Skeletal muscle tissue (tissue), 4 donors: ENCODE results near the gene ZNF174. TPM values are rescaled to one million over a fixed set of nuclear protein-coding genes. Genes with fewer than 3 reads are reported as not detected.

Experiments
- H3K27ac ChIP-seq: one replicate; pipeline ENCODE4 v1.7.0; 2013; ENCODE audit warnings: mild to moderate bottlenecking, low read depth, low read length, inconsistent platforms
- H3K27me3 ChIP-seq, 3 donors: one replicate each; pipeline ENCODE4 v1.7.0; 2013; ENCODE audit warnings: low read length in 3 of 3; ENCODE audit not compliant: control insufficient read depth in 3 of 3, insufficient read depth in 3 of 3
- H3K36me3 ChIP-seq, 3 donors: one replicate each; pipeline ENCODE4 v1.7.0; 2013; ENCODE audit warnings: low read length in 3 of 3; ENCODE audit not compliant: control insufficient read depth in 3 of 3, insufficient read depth in 3 of 3
- H3K4me1 ChIP-seq, 3 donors: one replicate each; pipeline ENCODE4 v1.7.0; 2013; ENCODE audit warnings: low read length in 3 of 3, mild to moderate bottlenecking in 3 of 3; ENCODE audit not compliant: control insufficient read depth in 3 of 3, insufficient read depth in 3 of 3
- H3K4me3 ChIP-seq, 3 donors: one replicate each; pipeline ENCODE4 v1.7.0; 2013; ENCODE audit warnings: low read length in 3 of 3
- H3K9ac ChIP-seq, 3 donors: one replicate each; pipeline ENCODE4 v1.7.0; 2013; ENCODE audit warnings: low read length in 3 of 3, mild to moderate bottlenecking in 3 of 3, moderate library complexity in 2 of 3, low read depth in 1 of 3
- H3K9me3 ChIP-seq, 3 donors: one replicate each; pipeline ENCODE4 v1.7.0; 2013; ENCODE audit warnings: low read length in 3 of 3; ENCODE audit not compliant: control insufficient read depth in 3 of 3
- total RNA-seq: library from RNA; depleted of rRNA; stranded (reverse); fragments of >200 nt; gene quantifications from one replicate; pipeline ENCODE4 v1.2.3, GENCODE V29; 2014
- donor health status: Osteomylitis.

The ZNF174 gene
- total RNA-seq, 1 donor from 2014 or later, result 8.9 TPM

DNA sequence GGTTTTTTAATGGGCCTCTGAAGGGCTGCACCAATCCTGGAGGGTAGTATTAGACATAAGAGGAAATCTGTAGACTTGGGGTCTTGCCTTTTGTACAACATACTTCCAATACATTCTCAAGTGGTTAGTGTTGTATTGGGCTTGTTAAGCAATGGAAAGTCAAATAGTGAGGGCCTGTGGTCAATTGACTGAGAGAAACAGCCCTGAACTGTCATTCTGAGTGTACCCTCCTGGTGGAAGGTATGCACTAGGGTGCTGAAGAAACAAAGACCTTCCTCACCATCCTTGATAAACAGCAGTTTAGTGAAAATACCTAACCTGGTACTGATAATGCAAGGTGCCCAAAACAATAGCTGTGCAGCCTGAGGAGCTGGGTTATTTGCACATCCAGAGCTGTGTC is 23.1 kb upstream of the ZNF174 start:
- Histone ChIP-seq H3K27me3 (no peaks in the 10 kb centered on the region), H3K9ac (no peak overlapping the region), H3K4me3 (peak overlapping the region in 1 of 3 donors; percentile 1), H3K9me3 (peaks cover 37 to 54% (median 49%) of the 10 kb centered on the region in 3 donors), H3K36me3 (peaks cover 14 to 22% (median 21%) of the 10 kb centered on the region in 3 donors), H3K27ac (no peak overlapping the region), H3K4me1 (no peaks in the 10 kb centered on the region)

DNA sequence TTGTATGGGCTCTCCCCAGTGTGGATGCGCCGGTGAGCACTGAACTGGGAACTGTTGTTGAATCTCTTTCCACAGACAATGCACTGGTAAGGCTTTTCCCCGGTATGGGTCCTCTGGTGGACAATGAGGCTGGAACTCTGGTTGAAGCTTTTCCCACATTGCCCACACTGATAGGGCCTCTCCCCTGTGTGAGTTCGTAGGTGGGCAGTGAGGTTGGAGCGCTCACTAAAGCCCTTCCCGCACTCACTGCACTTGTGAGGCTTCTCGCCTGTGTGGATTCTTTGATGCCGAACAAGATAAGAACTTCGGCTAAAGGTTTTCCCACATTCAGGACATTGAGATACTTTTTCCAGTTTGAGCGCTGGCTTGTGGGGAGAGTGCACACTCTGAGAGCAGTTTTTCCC is 18.0 kb upstream of the ZNF174 start:
- Histone ChIP-seq H3K4me1 (no peaks in the 10 kb centered on the region), H3K36me3 (peaks cover 46 to 54% (median 48%) of the 10 kb centered on the region in 3 donors), H3K27me3 (no peaks in the 10 kb centered on the region), H3K4me3 (peak overlapping the region in 1 of 3 donors; percentile 64), H3K9ac (no peak overlapping the region), H3K9me3 (peaks cover 54 to 62% (median 61%) of the 10 kb centered on the region in 3 donors), H3K27ac (no peak overlapping the region)

DNA sequence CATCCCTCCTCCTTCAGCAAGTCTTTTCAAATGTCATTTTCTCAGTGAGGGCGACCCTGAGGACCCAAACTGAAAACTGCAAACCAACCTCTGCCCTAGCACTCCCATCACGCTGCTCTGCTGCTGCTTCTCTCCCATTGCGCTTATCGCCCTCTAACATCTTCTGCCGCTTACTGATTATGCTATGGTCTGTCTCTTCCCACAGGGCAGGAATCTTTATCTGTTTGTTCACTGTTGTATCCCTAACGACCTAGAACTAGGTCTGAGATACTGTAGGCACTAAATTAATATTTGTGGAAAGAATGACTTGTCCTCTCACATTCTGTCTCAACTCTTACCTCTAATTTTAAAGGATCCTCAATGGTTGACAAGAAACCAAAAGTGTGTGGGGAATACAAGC is 12.7 kb upstream of the ZNF174 start:
- Histone ChIP-seq H3K4me3 (no peak overlapping the region), H3K27me3 (no peaks in the 10 kb centered on the region), H3K9me3 (peaks cover 38 to 55% (median 40%) of the 10 kb centered on the region in 3 donors), H3K36me3 (peaks cover 58 to 64% (median 59%) of the 10 kb centered on the region in 3 donors), H3K4me1 (no peaks in the 10 kb centered on the region), H3K9ac (no peak overlapping the region), H3K27ac (no peak overlapping the region)

DNA sequence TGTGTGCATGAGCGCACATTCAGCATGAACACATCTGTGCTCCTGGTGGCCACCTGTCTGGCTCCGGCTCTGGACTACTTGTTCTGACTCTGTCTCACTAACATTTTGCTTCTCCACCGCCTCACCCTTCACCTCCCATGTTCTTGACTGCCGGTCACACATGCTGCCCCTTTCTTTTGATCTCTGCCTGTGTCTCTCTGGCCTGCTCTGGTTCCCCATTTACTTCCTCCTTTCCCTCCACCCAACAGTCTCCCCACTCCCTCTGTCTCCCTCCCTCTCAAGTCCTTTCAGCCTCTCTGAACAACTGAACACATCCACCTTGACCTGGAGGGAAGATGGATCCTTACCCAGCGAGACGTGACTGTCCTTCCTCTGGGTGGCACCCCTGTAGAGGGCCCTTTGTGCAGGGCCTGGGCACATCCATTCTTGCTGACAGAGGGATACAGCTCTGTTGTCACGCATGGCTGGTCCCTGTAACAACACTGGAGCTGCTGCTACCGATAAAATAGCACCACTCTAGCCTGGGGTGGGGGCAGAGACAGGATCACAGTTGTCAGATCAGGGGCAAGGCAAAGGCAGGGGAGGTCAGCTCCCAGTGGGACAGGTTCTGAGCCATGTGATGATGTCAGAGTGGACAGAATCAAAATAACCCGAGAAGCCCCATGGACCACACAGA is 11.2 kb upstream of the ZNF174 start:
- no peak overlapping the region for H3K4me3 ChIP-seq
- peaks cover 53 to 64% (median 58%) of the 10 kb centered on the region in 3 donors for H3K36me3 ChIP-seq
- peaks cover 27 to 49% (median 30%) of the 10 kb centered on the region in 3 donors for H3K9me3 ChIP-seq
- no peak overlapping the region for H3K9ac ChIP-seq
- H3K27ac ChIP-seq, result no peak overlapping the region
- no peaks in the 10 kb centered on the region for H3K4me1 ChIP-seq
- no peaks in the 10 kb centered on the region for H3K27me3 ChIP-seq

DNA sequence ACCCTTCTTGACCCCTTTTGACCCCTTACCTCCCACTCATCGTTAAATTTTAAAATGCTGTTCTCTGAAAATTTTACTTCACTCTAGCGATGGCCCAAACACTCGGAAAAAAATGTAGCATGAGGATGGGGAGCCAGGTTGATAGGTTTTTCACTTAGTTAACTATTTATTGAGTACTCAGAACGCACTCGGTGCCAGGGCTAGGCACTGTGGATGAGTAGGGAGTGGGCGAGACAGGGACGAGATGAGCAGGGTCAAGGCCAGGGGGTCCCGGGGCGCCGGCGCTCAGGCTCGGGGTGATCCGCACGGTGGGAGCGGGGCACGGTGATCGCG is 603 bp upstream of the ZNF174 start:
- Histone ChIP-seq H3K4me3 (peak overlapping the region; percentile 90 to 96 (median 93)), H3K27ac (peak overlapping the region; percentile 66), H3K9me3 (peaks cover 16 to 37% (median 25%) of the 10 kb centered on the region in 3 donors), H3K36me3 (peaks cover 45 to 56% (median 49%) of the 10 kb centered on the region in 3 donors), H3K4me1 (peaks cover 8 to 15% (median 11%) of the 10 kb centered on the region in 3 donors), H3K9ac (peak overlapping the region; percentile 88 to 94 (median 93)), H3K27me3 (no peaks in the 10 kb centered on the region)

DNA sequence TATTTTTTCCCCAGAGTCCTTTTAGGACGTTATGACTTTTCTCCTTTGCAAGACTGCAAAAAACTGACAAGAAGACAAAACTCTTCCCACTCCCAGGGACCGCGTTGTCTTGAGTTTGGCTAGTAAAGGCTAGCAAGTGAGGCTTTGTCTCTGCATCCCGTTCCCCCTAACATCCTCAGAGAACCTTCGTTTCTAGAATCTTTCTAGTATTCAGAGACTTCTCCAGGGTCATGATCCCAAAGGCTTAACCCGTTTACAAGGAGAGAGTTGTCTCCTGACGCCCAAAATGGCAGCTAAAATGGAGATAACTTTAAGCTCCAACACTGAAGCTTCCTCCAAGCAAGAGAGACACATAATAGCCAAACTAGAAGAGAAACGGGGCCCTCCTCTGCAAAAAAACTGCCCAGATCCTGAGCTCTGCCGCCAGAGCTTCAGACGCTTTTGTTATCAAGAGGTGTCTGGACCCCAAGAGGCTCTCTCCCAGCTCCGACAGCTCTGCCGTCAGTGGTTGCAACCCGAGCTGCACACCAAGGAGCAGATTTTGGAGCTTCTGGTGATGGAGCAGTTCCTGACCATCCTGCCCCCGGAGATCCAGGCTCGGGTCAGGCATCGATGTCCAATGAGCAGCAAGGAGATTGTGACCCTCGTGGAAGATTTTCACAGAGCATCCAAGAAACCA is 843 bp downstream of the ZNF174 start:
- peaks cover 49 to 55% (median 51%) of the 10 kb centered on the region in 3 donors for H3K36me3 ChIP-seq
- peak overlapping the region; percentile 86 to 96 (median 94) for H3K9ac ChIP-seq

DNA sequence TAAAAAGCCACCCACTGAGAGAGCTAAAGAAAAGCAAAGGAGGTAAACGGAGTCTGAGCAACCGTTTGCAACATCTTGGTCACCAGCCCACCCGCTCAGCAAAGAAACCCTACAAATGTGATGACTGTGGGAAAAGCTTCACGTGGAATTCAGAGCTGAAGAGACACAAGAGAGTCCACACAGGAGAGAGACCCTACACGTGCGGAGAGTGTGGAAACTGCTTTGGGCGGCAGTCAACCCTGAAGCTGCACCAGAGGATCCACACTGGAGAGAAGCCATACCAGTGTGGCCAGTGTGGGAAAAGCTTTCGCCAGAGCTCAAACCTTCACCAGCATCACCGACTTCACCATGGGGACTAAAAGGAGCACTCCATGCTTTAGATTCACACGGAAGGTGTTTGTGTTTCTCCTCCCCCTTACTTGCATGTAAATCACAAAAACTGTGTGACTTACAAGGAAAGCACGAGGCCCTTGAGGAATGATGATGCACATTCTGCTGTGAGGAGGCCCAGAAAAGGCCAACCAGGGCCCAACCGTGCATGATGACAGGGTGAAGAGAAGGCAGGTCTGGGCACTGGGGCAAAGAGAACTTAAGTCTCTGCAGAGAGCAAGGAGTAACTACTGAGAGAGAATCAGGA is 7.7 kb downstream of the ZNF174 start:
- peaks cover 52 to 74% (median 72%) of the 10 kb centered on the region in 3 donors for H3K9me3 ChIP-seq
- no peak overlapping the region for H3K27ac ChIP-seq
- H3K9ac ChIP-seq, result no peak overlapping the region
- H3K4me3 ChIP-seq, result peak overlapping the region; percentile 6 to 69 (median 7)
- peaks cover 0 to under 1% (median 0%) of the 10 kb centered on the region in 3 donors for H3K4me1 ChIP-seq
- H3K36me3 ChIP-seq, result peaks cover 62% of the 10 kb centered on the region in 3 donors
- no peaks in the 10 kb centered on the region for H3K27me3 ChIP-seq

More for the DNA sequence above, 843 bp downstream of the ZNF174 start:
- Histone ChIP-seq H3K27ac (peak overlapping the region; percentile 73), H3K4me1 (peaks cover 8 to 15% (median 11%) of the 10 kb centered on the region in 3 donors), H3K9me3 (peaks cover 25 to 45% (median 29%) of the 10 kb centered on the region in 3 donors), H3K27me3 (no peaks in the 10 kb centered on the region), H3K4me3 (peak overlapping the region; percentile 88 to 96 (median 93))

DNA sequence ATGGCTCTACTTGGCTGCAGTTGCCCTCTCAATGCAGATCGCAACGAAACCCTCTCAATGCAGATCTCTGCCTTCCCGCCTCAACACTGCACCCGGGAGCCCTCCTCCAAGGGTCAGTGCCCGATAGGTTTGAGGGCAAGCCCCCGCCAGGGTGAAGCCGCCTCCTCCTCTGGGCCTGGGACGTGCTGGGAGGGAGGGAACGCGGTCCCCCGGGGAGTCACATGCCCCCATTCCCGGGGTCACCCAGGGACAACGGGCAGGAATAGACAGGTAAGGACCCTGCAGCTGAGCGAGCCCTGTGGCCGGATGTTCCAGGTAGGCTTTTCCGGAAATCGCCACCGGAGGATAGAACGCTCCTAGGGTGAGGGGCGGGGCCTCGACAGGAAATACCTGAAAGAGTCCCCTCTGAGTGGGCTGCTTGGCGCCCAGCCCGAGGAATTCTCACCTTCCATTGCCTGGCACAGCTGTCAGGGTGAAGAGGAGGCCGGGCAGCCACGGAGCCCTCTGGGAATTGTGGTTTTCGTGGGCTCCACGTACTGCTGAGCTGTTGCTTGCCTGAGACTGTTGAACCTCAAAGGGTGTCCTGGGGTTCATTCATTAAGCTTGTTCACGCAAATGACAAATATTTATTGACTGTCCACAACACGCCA is 12.8 kb downstream of the ZNF174 start:
- H3K36me3 ChIP-seq, result peaks cover 11 to 12% (median 11%) of the 10 kb centered on the region in 3 donors
- H3K27me3 ChIP-seq, result no peaks in the 10 kb centered on the region
- no peak overlapping the region for H3K4me3 ChIP-seq
- H3K9ac ChIP-seq, result no peak overlapping the region
- peaks cover 23 to 40% (median 38%) of the 10 kb centered on the region in 3 donors for H3K9me3 ChIP-seq
- no peaks in the 10 kb centered on the region for H3K4me1 ChIP-seq
- H3K27ac ChIP-seq, result no peak overlapping the region

DNA sequence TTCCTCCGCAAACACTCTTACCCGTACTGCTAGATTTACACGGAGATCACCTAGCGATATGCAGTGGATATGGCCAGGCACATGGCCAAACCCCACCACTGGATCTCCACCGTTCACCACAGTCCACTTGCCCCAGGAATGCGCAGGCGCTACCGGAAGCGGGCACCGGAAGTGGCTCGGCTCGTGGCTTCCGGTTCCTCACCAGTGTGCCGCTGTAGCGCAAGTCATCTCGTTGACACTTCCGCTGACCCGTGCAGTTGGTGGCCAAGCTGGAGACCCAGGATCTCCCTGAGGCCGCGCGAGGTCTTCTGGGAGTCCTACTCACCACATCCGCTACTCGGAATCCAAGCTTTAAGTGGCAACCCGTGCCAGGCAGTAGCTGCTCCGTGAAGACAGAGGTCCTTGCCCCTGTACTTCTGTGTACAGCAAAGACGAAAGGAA is 30.8 kb downstream of the ZNF174 start:
- H3K4me3 ChIP-seq, result peak overlapping the region; percentile 0 to 66 (median 47)

More for the DNA sequence above, 30.8 kb downstream of the ZNF174 start:
- no peaks in the 10 kb centered on the region for H3K27me3 ChIP-seq
- H3K9ac ChIP-seq, result no peak overlapping the region
- H3K4me1 ChIP-seq, result no peaks in the 10 kb centered on the region
- peaks cover 0 to 10% (median 0%) of the 10 kb centered on the region in 3 donors for H3K9me3 ChIP-seq
- peaks cover 4 to 16% (median 10%) of the 10 kb centered on the region in 3 donors for H3K36me3 ChIP-seq
- H3K27ac ChIP-seq, result no peak overlapping the region
